Measurements from ENCODE around the gene SBF2. TPM values are rescaled to one million over a fixed set of nuclear protein-coding genes. Genes with fewer than 3 reads are reported as not detected.
"Not testable (repeated sequence)": the region's sequence is repeated elsewhere in the genome, so short reads cannot be mapped to it uniquely, and the experiment has no call there.

The SBF2 gene
- total and polyA plus RNA-seq, 9 of the 15 experiments (the other 6 are each of a cell fraction or from before 2014, with no cell fraction given), result 0.80 to 9.5 (median 5.0) TPM

DNA sequence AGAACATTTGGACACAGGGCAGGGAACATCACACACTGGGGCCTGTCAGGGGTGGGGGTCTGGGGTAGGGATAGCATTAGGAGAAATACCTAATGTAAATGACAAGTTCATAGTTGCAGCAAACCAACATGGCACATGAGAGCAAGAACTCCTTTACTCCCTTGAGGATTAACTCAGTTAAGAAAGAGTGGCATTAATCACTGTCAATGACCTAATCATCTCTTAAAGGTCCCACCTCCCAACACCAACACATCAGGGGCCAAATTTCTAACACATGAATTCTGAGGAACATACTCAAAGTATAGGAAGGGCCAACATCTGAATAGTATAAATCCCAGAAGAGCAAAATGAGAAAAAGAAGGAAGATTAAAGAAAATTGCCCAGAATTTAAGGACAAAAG, 357.3 kb downstream of the SBF2 start:
- no peaks in the 10 kb centered on the region for H4K20me1 ChIP-seq (replicated peaks; ENCODE audit: control insufficient read depth, insufficient read depth, low read length)
- ChIA-PET CTCF (ENCODE audit: low intra/inter-chr PET ratio) (no interaction called here), POLR2A (no interaction called here)
- in situ Hi-C loops (cut with MboI), result no loop called here
- ATAC-seq, result no peak
- no peaks in the 10 kb centered on the region for H3K9me1 ChIP-seq (ENCODE audit: control insufficient read depth, insufficient read depth, low read length)
- H3K36me3 ChIP-seq (ENCODE audit: control insufficient read depth, insufficient read depth, low read length), result no peaks in the 10 kb centered on the region
- H3K79me2 ChIP-seq (ENCODE audit: control insufficient read depth, insufficient read depth, low read length), result no peaks in the 10 kb centered on the region
- H3K27me3 ChIP-seq (ENCODE audit: control insufficient read depth in 2 of 2, insufficient read depth in 2 of 2, low read length in 2 of 2), result 0 out of 5 replicates have a peak, but pooled peaks cover 0 to 2% of the 10 kb centered on the region in 2 experiments
- FAIRE-seq, result no peak
- no peak for DNase-seq (ENCODE audit: extremely low read depth in 1 of 4, low spot score in 3 of 4)
- no TSS peak for BruUV-seq (replicated peaks)
- no peaks in the 10 kb centered on the region for H3K4me1 ChIP-seq (replicated peaks in 1 of 2; ENCODE audit: control insufficient read depth in 2 of 2, insufficient read depth in 2 of 2, low read length in 2 of 2)
- H3K27ac ChIP-seq (ENCODE audit: extremely low read depth, low read depth, low read length), result no peak overlapping the region
- no peak overlapping the region for H3K4me2 ChIP-seq (ENCODE audit: insufficient read depth, low read length)
- no peak overlapping the region for H3K4me3 ChIP-seq
- no peak overlapping the region for H3K9ac ChIP-seq (ENCODE audit: insufficient read depth in 1 of 2, low read depth in 2 of 2, low read length in 2 of 2)
- no peaks in the 10 kb centered on the region for H3K9me3 ChIP-seq (replicated peaks; ENCODE audit: control insufficient read depth, insufficient read depth, low read depth, low read length)
- intact Hi-C loops (cut with micrococcal nuclease), result no loop called here
- no peak overlapping the region for H2AFZ ChIP-seq (ENCODE audit: low read depth, low read length)
- no peak for TF ChIP-seq ZSCAN29 (IDR thresholded peaks at IDR 0.05)
- TF ChIP-seq KAT2B (IDR thresholded peaks at IDR 0.05; ENCODE audit: low read depth, low read length), result no peak
- TF ChIP-seq STAT5A (IDR thresholded peaks at IDR 0.05; ENCODE audit: borderline replicate concordance, low read length), result no peak
- TF ChIP-seq, protein P1, sequence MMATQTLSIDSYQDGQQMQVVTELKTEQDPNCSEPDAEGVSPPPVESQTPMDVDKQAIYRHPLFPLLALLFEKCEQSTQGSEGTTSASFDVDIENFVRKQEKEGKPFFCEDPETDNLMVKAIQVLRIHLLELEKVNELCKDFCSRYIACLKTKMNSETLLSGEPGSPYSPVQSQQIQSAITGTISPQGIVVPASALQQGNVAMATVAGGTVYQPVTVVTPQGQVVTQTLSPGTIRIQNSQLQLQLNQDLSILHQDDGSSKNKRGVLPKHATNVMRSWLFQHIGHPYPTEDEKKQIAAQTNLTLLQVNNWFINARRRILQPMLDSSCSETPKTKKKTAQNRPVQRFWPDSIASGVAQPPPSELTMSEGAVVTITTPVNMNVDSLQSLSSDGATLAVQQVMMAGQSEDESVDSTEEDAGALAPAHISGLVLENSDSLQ (IDR thresholded peaks at IDR 0.05), result peak; percentile 76
- no peak for TF ChIP-seq FOXA1 (IDR thresholded peaks at IDR 0.05; ENCODE audit: borderline replicate concordance)
- TF ChIP-seq MEIS2 (IDR thresholded peaks at IDR 0.05; ENCODE audit: partially characterized antibody), result peak; percentile 61
- TF ChIP-seq ZNF146 (CRISPR knock-in tag; IDR thresholded peaks at IDR 0.05; ENCODE audit: unreplicated experiment), result no peak
- TF ChIP-seq HDAC3 (IDR thresholded peaks at IDR 0.05; ENCODE audit: borderline replicate concordance, partially characterized antibody), result no peak
- no peak for TF ChIP-seq CXXC5 (CRISPR knock-in tag; IDR thresholded peaks at IDR 0.05)
- no peak for TF ChIP-seq HNRNPLL (IDR thresholded peaks at IDR 0.05; ENCODE audit: low read depth, low read length, poor library complexity, severe bottlenecking)

DNA sequence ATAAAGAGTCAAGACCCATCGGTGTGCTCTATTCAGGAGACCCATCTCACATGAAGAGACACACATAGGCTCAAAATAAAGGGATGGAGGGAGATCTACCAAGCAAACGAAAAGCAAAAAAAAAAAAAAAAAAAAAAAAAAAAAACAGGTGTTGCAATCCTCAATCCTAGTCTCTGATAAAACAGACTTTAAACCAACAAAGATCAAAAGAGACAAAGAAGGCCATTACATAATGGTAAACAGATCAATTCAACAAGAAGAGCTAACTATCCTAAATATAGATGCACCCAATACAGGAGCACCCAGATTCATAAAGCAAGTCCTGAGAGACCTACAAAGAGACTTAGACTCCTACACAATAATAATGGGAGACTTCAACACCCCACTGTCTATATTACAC, 361.2 kb downstream of the SBF2 start:
- BruUV-seq (replicated peaks); intact Hi-C loops (cut with micrococcal nuclease); H3K79me2 ChIP-seq (ENCODE audit: control insufficient read depth, insufficient read depth, low read length); H3K9me1 ChIP-seq (ENCODE audit: control insufficient read depth, insufficient read depth, low read length); ATAC-seq; H3K4me2 ChIP-seq (ENCODE audit: insufficient read depth, low read length); FAIRE-seq; in situ Hi-C loops (cut with MboI); POLR2A ChIA-PET; H2AFZ ChIP-seq (ENCODE audit: low read depth, low read length); H4K20me1 ChIP-seq (replicated peaks; ENCODE audit: control insufficient read depth, insufficient read depth, low read length); DNase-seq (ENCODE audit: extremely low read depth in 1 of 4, low spot score in 3 of 4); H3K4me1 ChIP-seq (replicated peaks in 1 of 2; ENCODE audit: control insufficient read depth in 2 of 2, insufficient read depth in 2 of 2, low read length in 2 of 2); H3K4me3 ChIP-seq; CTCF ChIA-PET (ENCODE audit: low intra/inter-chr PET ratio); H3K27ac ChIP-seq (ENCODE audit: extremely low read depth, low read depth, low read length); H3K36me3 ChIP-seq (ENCODE audit: control insufficient read depth, insufficient read depth, low read length); H3K9me3 ChIP-seq (replicated peaks; ENCODE audit: control insufficient read depth, insufficient read depth, low read depth, low read length); H3K27me3 ChIP-seq (ENCODE audit: control insufficient read depth in 2 of 2, insufficient read depth in 2 of 2, low read length in 2 of 2); H3K9ac ChIP-seq (ENCODE audit: insufficient read depth in 1 of 2, low read depth in 2 of 2, low read length in 2 of 2): not testable (repeated sequence)
- WGBS (ENCODE audit: insufficient coverage, low coverage, missing lambda C conversion rate), result 0% methylated on average over 2 of the region's 2 CpGs
